Measurements from ENCODE around the gene RAB8A.

Gene RAB8A

DNA sequence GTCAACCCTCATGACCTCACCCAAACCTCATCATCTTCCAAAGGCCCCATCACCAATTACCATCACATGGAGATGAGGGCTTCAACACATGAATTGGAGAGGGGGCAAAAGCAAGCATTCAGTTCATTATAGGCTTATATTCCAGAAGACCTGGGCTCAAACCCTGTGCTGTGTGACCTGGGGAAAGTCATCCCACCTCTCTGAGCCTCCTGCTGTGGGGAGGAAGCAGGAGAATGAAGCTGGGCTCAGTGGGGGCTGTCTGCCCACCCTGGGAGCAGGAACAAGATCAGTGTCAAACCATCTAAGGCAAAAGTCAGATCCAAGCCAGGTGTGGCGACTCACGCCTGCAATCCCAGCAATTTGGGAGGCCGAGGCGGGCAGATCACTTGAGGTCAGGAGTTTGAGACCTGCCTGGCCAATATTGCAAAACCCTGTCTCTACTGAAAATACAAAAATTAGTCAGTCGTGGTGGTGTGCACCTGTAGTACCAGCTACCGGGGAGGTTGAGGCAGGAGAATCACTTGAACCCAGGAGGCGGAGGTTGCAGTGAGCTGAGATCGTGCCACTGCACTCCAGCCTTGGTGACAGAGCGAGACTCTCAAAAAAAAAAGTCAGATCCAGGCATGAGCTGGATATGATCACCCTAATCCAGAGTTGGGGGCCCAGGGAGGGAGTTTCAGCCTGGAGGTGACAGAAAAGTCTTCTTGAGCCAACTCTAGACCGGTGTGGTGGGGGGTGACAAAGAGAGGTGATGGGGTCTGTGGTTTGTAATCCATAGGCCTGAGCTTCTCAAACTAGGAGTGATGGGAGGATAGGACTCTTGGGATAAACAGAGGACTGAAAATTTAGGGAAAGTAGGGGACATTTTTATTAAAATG, 37.0 kb upstream of the RAB8A start:
- no peak overlapping the region for H3K4me3 ChIP-seq (ENCODE audit: low read depth, low read length)
- TF ChIP-seq CTCF (conservative IDR thresholded peaks at IDR 0.05; ENCODE audit: low read depth, low read length), result no peak
- DNase-seq (ENCODE audit: low read depth), result no peak

- H3K4me3 ChIP-seq (ENCODE audit: low read depth, low read length), result peak overlapping the region; percentile 93
- no peak for DNase-seq (ENCODE audit: low read depth)
- TF ChIP-seq CTCF (conservative IDR thresholded peaks at IDR 0.05; ENCODE audit: low read depth, low read length), result no peak
These were observed 36.1 kb upstream of the RAB8A start for GRCh38 chr19:16075430-16076153.

GRCh38 chr19:16076154-16076957, 35.3 kb upstream of the RAB8A start, which contains the start of gene TPM4:
Gene TPM4, plus strand, starts transcription at chr19:16076495. Its CDS starts 71 bp downstream, at chr19:16076566.
- TF ChIP-seq CTCF (conservative IDR thresholded peaks at IDR 0.05; ENCODE audit: low read depth, low read length), result no peak
- peak within 1 kb of the TSS; percentile 93 for H3K4me3 ChIP-seq (ENCODE audit: low read depth, low read length)
- peak; percentile 98 for DNase-seq (ENCODE audit: low read depth)

DNA sequence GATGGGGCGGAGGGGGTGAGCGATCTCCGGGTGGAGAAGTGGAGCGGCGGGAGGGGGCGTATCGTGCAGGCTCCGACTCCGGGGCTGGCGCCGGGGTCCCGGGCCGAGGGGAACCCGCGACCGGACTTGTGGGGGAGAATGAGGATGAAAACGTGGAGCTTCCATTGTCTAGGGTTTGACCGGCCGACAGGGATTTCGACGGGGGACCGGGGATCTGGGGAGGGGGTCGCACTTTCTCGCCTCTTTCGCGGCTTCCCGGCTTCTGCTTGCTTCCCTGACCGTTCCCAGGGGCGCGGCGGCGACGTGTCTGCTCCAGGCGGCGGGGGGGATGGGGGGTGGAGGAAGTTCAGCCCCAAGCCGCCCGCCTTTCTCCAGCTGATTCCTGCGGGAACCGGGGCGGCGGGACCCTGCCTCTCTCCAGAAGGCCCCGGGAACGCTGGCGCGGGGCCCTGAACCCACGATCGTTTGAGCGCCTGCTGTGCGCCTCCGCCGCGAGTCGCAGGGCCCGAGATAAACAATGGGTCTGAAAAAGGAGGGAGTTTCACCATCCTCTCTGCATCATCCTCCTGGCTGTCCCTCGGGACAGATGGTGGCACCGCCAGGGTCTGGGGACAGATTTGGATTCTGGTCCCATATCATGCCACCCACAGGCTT, 34.6 kb upstream of the RAB8A start:
- peak overlapping the region; percentile 93 for H3K4me3 ChIP-seq (ENCODE audit: low read depth, low read length)
- no peak for TF ChIP-seq CTCF (conservative IDR thresholded peaks at IDR 0.05; ENCODE audit: low read depth, low read length)
- no peak for DNase-seq (ENCODE audit: low read depth)

DNA sequence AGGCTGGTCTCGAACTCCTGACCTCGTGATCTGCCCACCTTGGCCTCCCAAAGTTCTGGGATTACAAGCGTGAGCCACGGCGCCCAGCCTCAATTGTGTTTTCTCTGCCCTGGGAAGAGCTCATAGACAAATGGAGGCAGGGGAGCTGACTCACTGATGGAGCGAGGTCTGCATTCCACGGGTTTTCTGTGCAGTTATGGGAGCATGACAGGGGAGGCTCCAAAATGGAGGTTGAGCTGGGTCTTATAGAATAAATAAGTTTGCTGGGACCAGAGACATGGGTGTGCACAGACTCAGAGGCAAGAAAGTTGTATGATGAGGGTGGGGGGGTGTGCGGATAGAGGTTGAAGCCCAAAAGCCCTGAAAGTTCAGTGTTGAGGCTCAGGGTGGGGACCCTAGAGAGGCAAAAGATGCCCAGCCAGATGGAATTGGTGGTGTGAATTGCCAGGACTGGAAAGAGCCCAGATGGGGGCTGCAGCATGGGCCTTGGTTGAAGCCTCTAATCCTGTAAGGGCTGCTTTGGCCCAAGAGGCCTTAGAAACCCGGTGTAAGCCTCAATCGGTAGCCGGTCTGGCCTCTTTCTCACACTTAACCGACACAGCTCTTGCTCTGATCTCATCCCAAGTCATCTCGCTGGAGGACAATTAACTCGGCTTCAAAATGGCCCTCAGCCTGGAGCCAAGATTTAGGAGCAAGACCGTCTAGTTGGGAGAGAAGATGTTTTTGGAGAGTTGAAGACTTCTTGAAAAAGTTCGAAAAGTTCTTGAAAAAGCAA, 33.5 kb upstream of the RAB8A start:
- DNase-seq (ENCODE audit: low read depth), result peak; percentile 66
- no peak for TF ChIP-seq CTCF (conservative IDR thresholded peaks at IDR 0.05; ENCODE audit: low read depth, low read length)
- peak overlapping the region; percentile 93 for H3K4me3 ChIP-seq (ENCODE audit: low read depth, low read length)

All from choroid plexus epithelial cell (primary cell).